PC-3 (cell line): ENCODE data around the gene RAX. TPM values are rescaled to one million over a fixed set of nuclear protein-coding genes. Genes with fewer than 3 reads are reported as not detected.

ENCODE experiments used
- ATAC-seq: fragments of 200-7000 bp; cut with Tn5 transposase; 2 replicates; pipeline ENCODE4 v1.9.1; 2020; ENCODE audit warnings: mild to moderate bottlenecking, moderate library complexity
- BruUV-seq: library from RNA; stranded (reverse); fragments of 400-500 nt; replicated peaks from 2 replicates; lab custom pipeline; 2021; lab: Mats Ljungman, UMichigan
- CTCF ChIA-PET: fragments of 300-600 bp; sonication (Branson Sonifier 250); formaldehyde crosslinking; loops from one replicate; lab custom pipeline; 2022; ENCODE audit warnings: antibody characterized with exemption; lab: Charles Lee
- POLR2A ChIA-PET: fragments of 300-600 bp; sonication (Branson Sonifier 250); formaldehyde crosslinking; loops from one replicate; lab custom pipeline; 2022; ENCODE audit warnings: antibody characterized with exemption; ENCODE audit not compliant: unreplicated experiment; lab: Charles Lee
- DNase-seq: peaks from one replicate; pipeline ENCODE4 v3.0.0-alpha.2; 2015
- H2AFZ ChIP-seq: fragments of 300-600 bp; sonication (generic); 2 replicates; pipeline ENCODE4 v1.6.0; 2016; ENCODE audit warnings: antibody characterized with exemption, low read length
- H3F3A ChIP-seq: fragments of 300-600 bp; sonication (generic); one replicate; pipeline ENCODE4 v1.6.0; 2017; ENCODE audit warnings: antibody characterized with exemption, low read length, control low read depth, mild to moderate bottlenecking; ENCODE audit not compliant: unreplicated experiment
- H3K27ac ChIP-seq: fragments of 300-600 bp; sonication (generic); 2 replicates; pipeline ENCODE4 v1.5.1; 2016; ENCODE audit warnings: mild to moderate bottlenecking, low read length
- H3K27me3 ChIP-seq: fragments of 300-600 bp; sonication (generic); 2 replicates; pipeline ENCODE4 v1.6.1; 2016; ENCODE audit warnings: low read length, mixed read lengths
- H3K36me3 ChIP-seq: fragments of 300-600 bp; sonication (generic); 2 replicates; pipeline ENCODE4 v1.6.1; 2016; ENCODE audit warnings: low read depth, mixed run types, low read length, mixed read lengths
- H3K4me1 ChIP-seq: fragments of 300-600 bp; sonication (generic); 2 replicates; pipeline ENCODE4 v1.5.1; 2016; ENCODE audit warnings: low read length; ENCODE audit not compliant: insufficient read depth
- H3K4me2 ChIP-seq: fragments of 300-600 bp; sonication (generic); 2 replicates; pipeline ENCODE4 v1.6.0; 2016; ENCODE audit warnings: low read length
- H3K4me3 ChIP-seq: fragments of 300-600 bp; sonication (generic); 2 replicates; pipeline ENCODE4 v1.5.1; 2016; ENCODE audit warnings: mild to moderate bottlenecking, low read length, mixed read lengths
- H3K79me2 ChIP-seq: fragments of 300-600 bp; sonication (generic); 2 replicates; pipeline ENCODE4 v1.6.1; 2017; ENCODE audit warnings: low read length, mixed read lengths
- H3K9ac ChIP-seq: fragments of 300-600 bp; sonication (generic); 2 replicates; pipeline ENCODE4 v1.6.0; 2016; ENCODE audit warnings: mild to moderate bottlenecking, low read length
- H3K9me2 ChIP-seq: fragments of 300-600 bp; sonication (generic); replicated peaks from 2 replicates; pipeline ENCODE4 v1.6.1; 2016; ENCODE audit warnings: mixed run types, low read length, mixed read lengths
- H3K9me3 ChIP-seq: fragments of 300-600 bp; sonication (generic); 2 replicates; pipeline ENCODE4 v1.6.1; 2016; ENCODE audit warnings: low read length, mixed read lengths
- H4K20me1 ChIP-seq: fragments of 300-600 bp; sonication (generic); 2 replicates; pipeline ENCODE4 v1.6.1; 2016; ENCODE audit warnings: low read length, mixed read lengths
- CTCF ChIP-seq: fragments of 300-600 bp; sonication (generic); conservative IDR thresholded peaks from 2 replicates; pipeline ENCODE4 v1.5.1; 2017; ENCODE audit warnings: antibody characterized with exemption, low read depth, mild to moderate bottlenecking, low read length
- EZH2 ChIP-seq: fragments of 300-600 bp; sonication (generic); IDR thresholded peaks from one replicate; pipeline ENCODE4 v1.6.1; 2017; ENCODE audit warnings: antibody characterized with exemption, mild to moderate bottlenecking, low read length; ENCODE audit not compliant: unreplicated experiment
- EZH2phosphoT487 ChIP-seq: fragments of 300-600 bp; sonication (generic); IDR thresholded peaks from 2 replicates; pipeline ENCODE4 v1.6.1; 2018; ENCODE audit warnings: mild to moderate bottlenecking, antibody characterized with exemption, low read length, borderline replicate concordance
- intact Hi-C: fragments of 100-400 bp; cut with micrococcal nuclease; formaldehyde crosslinking; loops from 2 replicates; pipeline ENCODE4 v1.9.0; 2023
- total RNA-seq: library from RNA; depleted of rRNA; stranded (reverse); fragments of >200 nt; gene quantifications from 2 replicates; pipeline ENCODE4 v1.2.3, GENCODE V29; 2014

RAX gene
- total RNA-seq, 1 experiment from 2014 or later = not detected

- TF ChIP-seq CTCF (no peak), EZH2 (no peak), EZH2phosphoT487 (no peak)
- ATAC-seq (no peak), DNase-seq (peak; percentile 58)
- Histone ChIP-seq H3K9me2 (no peaks in the 10 kb centered on the region), H3K27ac (no peak overlapping the region), H3K36me3 (no peaks in the 10 kb centered on the region), H3K4me3 (no peak overlapping the region), H3K9me3 (no peaks in the 10 kb centered on the region), H3K9ac (no peak overlapping the region), H3F3A (no peaks in the 10 kb centered on the region), H4K20me1 (no peaks in the 10 kb centered on the region), H3K27me3 (no peaks in the 10 kb centered on the region), H3K79me2 (no peaks in the 10 kb centered on the region), H3K4me1 (no peaks in the 10 kb centered on the region), H3K4me2 (no peak overlapping the region), H2AFZ (no peak overlapping the region)
- ChIA-PET POLR2A (no interaction called here), CTCF (no interaction called here)
- intact Hi-C loops = no loop called here
- BruUV-seq = no TSS peak
Observed at GRCh38 chr18:59311631-59312030, 38.4 kb upstream of the RAX start.

- Histone ChIP-seq H3F3A (no peaks in the 10 kb centered on the region), H3K9ac (no peak overlapping the region), H3K27me3 (no peaks in the 10 kb centered on the region), H2AFZ (peak overlapping the region; percentile 84), H3K4me1 (no peaks in the 10 kb centered on the region), H3K79me2 (no peaks in the 10 kb centered on the region), H3K27ac (no peak overlapping the region), H3K36me3 (no peaks in the 10 kb centered on the region), H3K4me3 (peak overlapping the region; percentile 65), H4K20me1 (no peaks in the 10 kb centered on the region), H3K4me2 (peak overlapping the region; percentile 90), H3K9me2 (no peaks in the 10 kb centered on the region), H3K9me3 (no peaks in the 10 kb centered on the region)
- TF ChIP-seq EZH2phosphoT487 (no peak), CTCF (no peak), EZH2 (no peak)
- CTCF ChIA-PET = interaction anchor here (1.3 to 2.9 kb wide), 3 partner anchors 9 to 94 kb away, joined by 5 to 136 read pairs (median 22); no protein-coding TSS in a partner anchor
- no TSS peak for BruUV-seq
- intact Hi-C loops = loop anchor here (1.0 to 2.0 kb wide), 2 partner anchors 60 to 94 kb away; no protein-coding TSS in a partner anchor
- ATAC-seq = peak; percentile 52
- no peak for DNase-seq
- POLR2A ChIA-PET = no interaction called here
Observed at GRCh38 chr18:59308938-59309260, 35.6 kb upstream of the RAX start.

- ATAC-seq (peak; percentile 97), DNase-seq (peak; percentile 81)
- Histone ChIP-seq H3K27me3 (no peaks in the 10 kb centered on the region), H3K4me2 (peak overlapping the region; percentile 90), H3K4me1 (no peaks in the 10 kb centered on the region), H3F3A (no peaks in the 10 kb centered on the region), H3K27ac (no peak overlapping the region), H3K9me3 (no peaks in the 10 kb centered on the region), H3K79me2 (no peaks in the 10 kb centered on the region), H3K36me3 (no peaks in the 10 kb centered on the region), H3K9ac (no peak overlapping the region), H3K4me3 (peak overlapping the region; percentile 65), H4K20me1 (no peaks in the 10 kb centered on the region), H2AFZ (peak overlapping the region; percentile 84), H3K9me2 (no peaks in the 10 kb centered on the region)
- POLR2A ChIA-PET = interaction anchor here (0.6 kb wide), 1 partner anchor 58 kb away, joined by 4 read pairs; no protein-coding TSS in a partner anchor
- CTCF ChIA-PET = interaction anchor here (0.6 to 2.9 kb wide), 14 partner anchors 8 to 1082 kb away, joined by 3 to 136 read pairs (median 8); no protein-coding TSS in a partner anchor
- BruUV-seq = no TSS peak
- TF ChIP-seq EZH2 (no peak), CTCF (peak; percentile 87), EZH2phosphoT487 (no peak)
- intact Hi-C loops = loop anchor here (1.0 to 2.0 kb wide), 2 partner anchors 59 to 94 kb away; no protein-coding TSS in a partner anchor
Observed at GRCh38 chr18:59308248-59308937, 35.1 kb upstream of the RAX start.
